ENCODE results near the gene ELAVL3. TPM values are rescaled to one million over a fixed set of nuclear protein-coding genes. Genes with fewer than 3 reads are reported as not detected.
"Not testable (repeated sequence)": the region's sequence is repeated elsewhere in the genome, so short reads cannot be mapped to it uniquely, and the experiment has no call there.

The ELAVL3 gene
- total RNA-seq, 3 donors from 2014 or later = not detected

DNA sequence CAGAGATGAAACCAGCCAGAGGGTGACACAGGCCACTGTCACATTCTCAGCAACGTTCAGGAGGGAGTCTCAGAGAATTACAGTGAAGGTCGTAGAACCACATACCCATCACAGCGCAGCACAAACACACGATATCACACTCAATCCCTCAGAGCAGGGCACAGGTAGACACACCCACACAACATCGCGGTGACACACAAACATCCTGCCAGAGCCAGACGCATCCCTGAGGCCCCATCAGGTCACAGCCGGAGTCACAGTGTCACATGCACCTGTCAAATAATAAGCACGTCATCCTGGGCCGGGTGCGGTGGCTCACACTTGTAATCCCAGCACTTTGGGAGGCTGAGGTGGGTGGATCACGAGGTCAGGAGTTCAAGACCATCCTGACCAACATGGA is 17.5 kb downstream of the ELAVL3 start:
- no peak for DNase-seq (ENCODE audit: low spot score in 2 of 2)
- no peaks in the 10 kb centered on the region for H3K9me3 ChIP-seq
- no peaks in the 10 kb centered on the region for H3K27me3 ChIP-seq
- no peaks in the 10 kb centered on the region for H3K36me3 ChIP-seq
- intact Hi-C loops (cut with DNase I; ENCODE audit: low total_unique reads) = loop anchor here (1.0 kb wide), 1 partner anchor 21 kb away; no protein-coding TSS in a partner anchor
- no peaks in the 10 kb centered on the region for H3K4me1 ChIP-seq
- no peak overlapping the region for H3K4me3 ChIP-seq
- H3K27ac ChIP-seq = no peak overlapping the region
- TF ChIP-seq POLR2A (IDR thresholded peaks at IDR 0.05) (no peak), CTCF (IDR thresholded peaks at IDR 0.05) (no peak), POLR2AphosphoS5 (IDR thresholded peaks at IDR 0.05) (no peak)

DNA sequence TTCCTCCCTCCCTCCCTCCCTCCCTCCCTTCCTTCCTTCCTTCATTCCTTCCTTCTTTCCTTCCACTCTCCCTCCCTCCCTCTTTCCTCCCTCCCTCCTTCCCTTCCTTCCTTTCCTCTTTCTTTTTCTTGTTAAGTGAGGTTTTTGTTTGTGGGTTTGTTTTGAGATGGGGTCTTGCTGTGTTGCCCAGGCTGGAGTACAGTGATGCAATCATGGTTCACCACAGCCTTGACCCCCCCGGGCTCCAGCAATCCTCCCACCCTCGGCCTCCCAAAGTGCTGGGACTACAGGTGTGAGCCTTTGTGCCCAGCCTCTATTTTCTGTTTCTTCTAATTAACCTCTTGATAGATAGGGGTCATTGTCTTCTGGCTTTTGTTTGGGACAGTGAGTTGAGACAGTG is 19.4 kb downstream of the ELAVL3 start:
- Histone ChIP-seq H3K4me3 (no peak overlapping the region), H3K36me3 (no peaks in the 10 kb centered on the region), H3K27ac (no peak overlapping the region), H3K4me1 (no peaks in the 10 kb centered on the region), H3K27me3 (no peaks in the 10 kb centered on the region), H3K9me3 (no peaks in the 10 kb centered on the region)
- no peak for TF ChIP-seq POLR2AphosphoS5 (IDR thresholded peaks at IDR 0.05)
- no peak for TF ChIP-seq CTCF (IDR thresholded peaks at IDR 0.05)
- TF ChIP-seq POLR2A (IDR thresholded peaks at IDR 0.05) = no peak
- intact Hi-C loops (cut with DNase I; ENCODE audit: low total_unique reads) = no loop called here
- no peak for DNase-seq (ENCODE audit: low spot score in 2 of 2)

DNA sequence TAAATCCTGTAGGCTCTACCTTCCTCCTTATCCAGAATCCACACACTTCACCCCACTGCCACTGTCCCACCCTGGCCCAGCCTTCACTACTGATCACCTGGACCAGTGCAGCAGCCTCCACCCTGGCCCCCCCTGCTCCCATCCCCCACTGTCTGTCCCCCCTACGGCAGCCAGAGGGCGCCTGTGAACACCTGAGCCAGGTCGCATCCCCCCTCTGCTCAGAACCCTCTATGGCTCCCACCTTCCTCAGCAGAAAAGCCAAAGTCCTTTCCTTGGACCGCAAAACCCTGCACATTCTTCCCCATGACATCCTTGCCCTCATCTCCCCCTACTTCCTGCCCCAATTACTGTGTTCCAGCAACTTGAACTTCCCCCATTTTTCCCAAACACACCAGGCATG is 20.6 kb downstream of the ELAVL3 start:
- Histone ChIP-seq H3K36me3 (no peaks in the 10 kb centered on the region), H3K27me3 (no peaks in the 10 kb centered on the region), H3K4me1 (no peaks in the 10 kb centered on the region), H3K27ac (no peak overlapping the region), H3K4me3 (no peak overlapping the region), H3K9me3 (no peaks in the 10 kb centered on the region)
- intact Hi-C loops (cut with DNase I; ENCODE audit: low total_unique reads) = no loop called here
- TF ChIP-seq POLR2AphosphoS5 (IDR thresholded peaks at IDR 0.05) (no peak), CTCF (IDR thresholded peaks at IDR 0.05) (no peak), POLR2A (IDR thresholded peaks at IDR 0.05) (no peak)
- DNase-seq (ENCODE audit: low spot score in 2 of 2) = no peak

DNA sequence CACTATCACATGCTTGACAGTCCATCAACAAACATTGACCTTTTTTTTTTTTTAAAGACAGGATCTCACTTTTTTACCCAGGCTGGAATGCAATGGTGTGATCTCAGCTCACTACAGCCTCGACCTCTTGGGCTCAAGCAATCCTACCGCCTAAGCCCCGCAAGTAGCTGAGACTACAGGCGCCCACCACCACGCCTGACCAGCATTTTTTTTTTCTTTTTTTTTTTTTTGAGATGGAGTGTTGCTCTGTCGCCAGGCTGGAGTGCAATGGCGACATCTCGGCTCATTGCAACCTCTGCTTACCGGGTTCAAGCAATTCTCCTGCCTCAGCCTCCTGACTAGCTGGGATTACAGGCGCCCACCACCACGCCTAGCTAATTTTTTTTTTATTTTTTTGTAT is 21.9 kb downstream of the ELAVL3 start:
- DNase-seq (ENCODE audit: low spot score in 2 of 2); intact Hi-C loops (cut with DNase I; ENCODE audit: low total_unique reads); H3K4me3 ChIP-seq; H3K27me3 ChIP-seq; H3K36me3 ChIP-seq; H3K4me1 ChIP-seq; H3K9me3 ChIP-seq; H3K27ac ChIP-seq: not testable (repeated sequence)

DNA sequence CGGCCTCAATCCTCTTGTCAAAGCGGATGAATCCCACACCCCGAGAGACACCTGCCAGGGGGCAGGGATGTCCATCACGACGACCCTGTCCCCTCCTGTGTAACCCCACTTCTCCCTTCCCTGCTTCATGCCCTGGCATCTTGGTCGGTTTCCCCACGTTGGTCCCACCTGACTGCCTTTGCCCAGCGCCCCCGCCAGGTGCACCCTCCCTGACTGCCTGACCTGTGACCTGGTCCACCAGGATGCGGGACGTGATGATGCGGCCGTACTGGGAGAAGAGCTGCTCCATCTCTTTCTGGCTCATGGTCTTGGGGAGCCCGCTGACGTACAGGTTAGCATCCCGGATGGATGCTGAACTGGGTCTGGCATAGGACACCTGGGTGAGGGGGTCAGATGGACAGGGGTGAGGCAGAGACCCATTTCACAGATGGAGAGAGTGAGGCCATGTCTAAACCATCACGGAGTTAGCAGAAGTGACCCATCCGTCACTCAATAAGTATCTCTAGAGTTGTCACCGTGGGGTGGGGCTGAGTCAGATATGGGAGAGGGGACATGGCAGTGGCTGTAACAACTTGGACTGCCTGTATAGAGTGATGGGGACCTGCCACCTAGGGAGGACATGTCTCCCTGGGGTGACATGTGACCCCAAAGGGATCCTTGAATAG is 22.5 kb downstream of the ELAVL3 start:
- Histone ChIP-seq H3K4me3 (no peak overlapping the region), H3K9me3 (no peaks in the 10 kb centered on the region), H3K27me3 (no peaks in the 10 kb centered on the region), H3K4me1 (no peaks in the 10 kb centered on the region), H3K27ac (no peak overlapping the region), H3K36me3 (no peaks in the 10 kb centered on the region)
- intact Hi-C loops (cut with DNase I; ENCODE audit: low total_unique reads) = no loop called here
- no peak for DNase-seq (ENCODE audit: low spot score in 2 of 2)
- TF ChIP-seq POLR2AphosphoS5 (IDR thresholded peaks at IDR 0.05) (no peak), CTCF (IDR thresholded peaks at IDR 0.05) (no peak), POLR2A (IDR thresholded peaks at IDR 0.05) (no peak)

DNA sequence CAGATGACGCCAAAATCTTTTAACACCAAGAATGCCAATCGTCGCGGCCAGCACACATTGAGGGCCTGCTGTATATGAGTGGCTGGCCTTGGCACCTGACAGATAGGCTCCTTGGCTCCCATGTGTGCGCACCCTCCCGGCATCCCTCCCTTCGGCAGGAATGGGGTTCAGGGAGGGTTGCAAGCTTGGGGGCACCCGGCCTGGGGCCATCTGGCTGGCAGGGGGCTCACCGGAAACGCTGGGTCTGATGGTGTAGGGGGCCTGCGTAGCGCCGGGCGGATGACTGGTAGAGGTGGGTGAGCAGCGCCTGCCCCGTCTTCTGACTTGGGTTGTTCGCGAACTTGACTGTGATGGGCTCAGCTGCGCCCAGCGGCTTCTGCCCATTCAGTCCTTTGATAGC is 23.0 kb downstream of the ELAVL3 start:
- Histone ChIP-seq H3K36me3 (no peaks in the 10 kb centered on the region), H3K4me1 (no peaks in the 10 kb centered on the region), H3K4me3 (no peak overlapping the region), H3K9me3 (no peaks in the 10 kb centered on the region), H3K27ac (no peak overlapping the region), H3K27me3 (no peaks in the 10 kb centered on the region)
- TF ChIP-seq CTCF (IDR thresholded peaks at IDR 0.05) = no peak
- TF ChIP-seq POLR2A (IDR thresholded peaks at IDR 0.05) = no peak
- TF ChIP-seq POLR2AphosphoS5 (IDR thresholded peaks at IDR 0.05) = no peak
- intact Hi-C loops (cut with DNase I; ENCODE audit: low total_unique reads) = no loop called here
- DNase-seq (ENCODE audit: low spot score in 2 of 2) = no peak
